Gastroesophageal sphincter (tissue), 4 donors: ENCODE measurements around the gene ESR1. TPM values are rescaled to one million over a fixed set of nuclear protein-coding genes. Genes with fewer than 3 reads are reported as not detected.

ENCODE experiments used
- ATAC-seq: fragments of 150-250 bp; one replicate; pipeline ENCODE4 v1.9.1; 2016; ENCODE audit warnings: mild to moderate bottlenecking, moderate library complexity
- H3K27ac ChIP-seq, 4 donors: fragments of 200-600 bp; sonication (generic) in 3 of 4; 1 replicate in 3 of 4; 2 replicates in 1 of 4; pipeline ENCODE4 v1.5.1; 2016 to 2019
- H3K27me3 ChIP-seq: fragments of 200-600 bp; sonication (generic); one replicate; pipeline ENCODE4 v1.5.1; 2019
- H3K36me3 ChIP-seq, 2 donors: fragments of 200-600 bp; sonication (generic); one replicate each; pipeline ENCODE4 v1.5.1; 2019; ENCODE audit warnings: control low read depth in 1 of 2
- H3K4me1 ChIP-seq, 3 donors: fragments of 200-600 bp; sonication (generic); 1 replicate in 2 of 3; 2 replicates in 1 of 3; pipeline ENCODE4 v1.5.1; 2016 to 2019; ENCODE audit warnings: control low read depth in 2 of 3
- H3K4me3 ChIP-seq, 2 donors: fragments of 200-600 bp; sonication (generic); one replicate each; pipeline ENCODE4 v1.5.1; 2019; ENCODE audit warnings: mild to moderate bottlenecking in 1 of 2, moderate library complexity in 1 of 2
- H3K9me3 ChIP-seq, 3 donors: fragments of 200-600 bp; sonication (generic); one replicate each; pipeline ENCODE4 v1.5.1; 2017 to 2019; ENCODE audit warnings: control low read depth in 2 of 3
- EP300 ChIP-seq: sonication (generic); formaldehyde crosslinking; IDR thresholded peaks from one replicate; pipeline ENCODE4 v1.6.1; 2017; ENCODE audit warnings: antibody characterized with exemption, mild to moderate bottlenecking
- POLR2A ChIP-seq, 2 donors: fragments of 450-650 bp; IDR thresholded peaks; one replicate each; pipeline ENCODE4 v1.6.1; 2017; ENCODE audit warnings: antibody characterized with exemption in 2 of 2, mild to moderate bottlenecking in 2 of 2, moderate library complexity in 1 of 2
- POLR2AphosphoS5 ChIP-seq: sonication (generic); formaldehyde crosslinking; IDR thresholded peaks from one replicate; pipeline ENCODE4 v1.6.1; 2017; ENCODE audit warnings: antibody characterized with exemption
- WGBS, 2 donors: methylation state at CpG; one replicate each; pipeline ENCODE4 v1.1.5; 2018; ENCODE audit warnings: low coverage in 1 of 2; 5-methylcytosine and 5-hydroxymethylcytosine counted together
- total RNA-seq, 4 donors: library from RNA; depleted of rRNA; stranded (reverse); fragments of >200 nt; gene quantifications; one replicate each; pipeline ENCODE4 v1.1.0, GENCODE V29; 2016
- TF ChIP-seq, protein P1 (sequence below), 4 experiments: fragments of 200-600 bp in 2 of 4; fragments of 450-650 bp in 2 of 4; sonication (generic) in 1 of 4; IDR thresholded peaks; one replicate each; pipeline ENCODE4 v1.5.1; 2017 to 2019; ENCODE audit warnings: antibody characterized with exemption in 4 of 4, mild to moderate bottlenecking in 2 of 4, moderate library complexity in 2 of 4

ESR1 gene
- total RNA-seq, 4 donors from 2014 or later, result 0.93 to 2.3 (median 0.97) TPM

DNA sequence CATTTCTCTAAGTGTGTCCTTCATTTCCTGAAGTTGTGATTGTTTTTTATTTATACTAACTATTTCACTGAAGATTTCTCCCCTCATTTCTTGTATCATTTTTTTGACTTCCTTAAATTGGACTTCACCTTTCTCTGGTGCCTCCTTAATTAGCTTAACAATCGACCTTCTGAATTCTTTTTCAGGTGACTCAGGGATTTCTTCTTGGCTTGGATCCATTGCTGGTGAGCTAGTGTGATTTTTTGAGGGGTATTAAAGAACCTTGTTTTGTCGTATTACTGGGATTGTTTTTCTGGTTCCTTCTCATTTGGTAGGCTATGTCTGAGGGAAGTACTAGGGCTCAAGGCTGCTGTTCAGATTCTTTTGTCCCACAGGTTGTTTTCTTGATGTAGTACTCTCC lies 92.8 kb downstream of the ESR1 start:
- H3K9me3 ChIP-seq, result peaks cover 0 to 12% (median 0%) of the 10 kb centered on the region in 3 donors
- 40 to 50% methylated on average over 1 of the region's 2 CpGs for WGBS, 2 donors

DNA sequence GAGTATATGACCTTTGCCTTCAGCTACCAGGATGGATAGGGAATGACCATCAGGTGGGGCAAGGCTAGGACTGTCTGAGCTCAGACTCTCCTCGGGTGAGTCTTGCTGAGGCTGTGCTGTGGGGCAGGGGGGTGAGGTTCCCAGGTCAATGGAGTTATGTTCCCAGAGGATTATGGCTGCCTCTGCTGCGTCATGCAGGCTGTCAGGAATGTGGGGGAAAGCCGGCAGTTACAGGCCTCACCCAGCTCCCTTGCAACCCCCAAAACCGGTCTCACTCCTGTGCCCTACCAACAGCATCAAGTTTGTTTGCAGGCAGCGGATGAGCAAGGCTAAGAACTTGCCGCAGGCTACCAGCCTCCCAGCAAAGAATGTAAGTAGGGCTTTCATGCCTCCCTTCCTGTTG lies 93.5 kb downstream of the ESR1 start:
- TF ChIP-seq, protein P1, sequence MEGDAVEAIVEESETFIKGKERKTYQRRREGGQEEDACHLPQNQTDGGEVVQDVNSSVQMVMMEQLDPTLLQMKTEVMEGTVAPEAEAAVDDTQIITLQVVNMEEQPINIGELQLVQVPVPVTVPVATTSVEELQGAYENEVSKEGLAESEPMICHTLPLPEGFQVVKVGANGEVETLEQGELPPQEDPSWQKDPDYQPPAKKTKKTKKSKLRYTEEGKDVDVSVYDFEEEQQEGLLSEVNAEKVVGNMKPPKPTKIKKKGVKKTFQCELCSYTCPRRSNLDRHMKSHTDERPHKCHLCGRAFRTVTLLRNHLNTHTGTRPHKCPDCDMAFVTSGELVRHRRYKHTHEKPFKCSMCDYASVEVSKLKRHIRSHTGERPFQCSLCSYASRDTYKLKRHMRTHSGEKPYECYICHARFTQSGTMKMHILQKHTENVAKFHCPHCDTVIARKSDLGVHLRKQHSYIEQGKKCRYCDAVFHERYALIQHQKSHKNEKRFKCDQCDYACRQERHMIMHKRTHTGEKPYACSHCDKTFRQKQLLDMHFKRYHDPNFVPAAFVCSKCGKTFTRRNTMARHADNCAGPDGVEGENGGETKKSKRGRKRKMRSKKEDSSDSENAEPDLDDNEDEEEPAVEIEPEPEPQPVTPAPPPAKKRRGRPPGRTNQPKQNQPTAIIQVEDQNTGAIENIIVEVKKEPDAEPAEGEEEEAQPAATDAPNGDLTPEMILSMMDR (IDR thresholded peaks at IDR 0.05), result no peak
- TF ChIP-seq EP300 (no peak), POLR2A (IDR thresholded peaks at IDR 0.05) (no peak), POLR2AphosphoS5 (no peak)
- Histone ChIP-seq H3K36me3 (no peaks in the 10 kb centered on the region), H3K27ac (no peak overlapping the region), H3K4me3 (no peak overlapping the region), H3K27me3 (no peaks in the 10 kb centered on the region), H3K9me3 (peaks cover 0 to 12% (median 0%) of the 10 kb centered on the region in 3 donors), H3K4me1 (no peaks in the 10 kb centered on the region)
- WGBS, 2 donors, result 65 to 100% methylated on average over 1 to 2 of the region's 6 CpGs
- no peak for ATAC-seq

More for the DNA sequence above, 92.8 kb downstream of the ESR1 start:
- Histone ChIP-seq H3K4me3 (no peak overlapping the region), H3K27me3 (no peaks in the 10 kb centered on the region), H3K36me3 (no peaks in the 10 kb centered on the region), H3K4me1 (no peaks in the 10 kb centered on the region), H3K27ac (no peak overlapping the region)
- ATAC-seq, result no peak
- TF ChIP-seq POLR2A (IDR thresholded peaks at IDR 0.05) (no peak), EP300 (no peak), POLR2AphosphoS5 (no peak)
- TF ChIP-seq, protein P1 (IDR thresholded peaks at IDR 0.05), result no peak

DNA sequence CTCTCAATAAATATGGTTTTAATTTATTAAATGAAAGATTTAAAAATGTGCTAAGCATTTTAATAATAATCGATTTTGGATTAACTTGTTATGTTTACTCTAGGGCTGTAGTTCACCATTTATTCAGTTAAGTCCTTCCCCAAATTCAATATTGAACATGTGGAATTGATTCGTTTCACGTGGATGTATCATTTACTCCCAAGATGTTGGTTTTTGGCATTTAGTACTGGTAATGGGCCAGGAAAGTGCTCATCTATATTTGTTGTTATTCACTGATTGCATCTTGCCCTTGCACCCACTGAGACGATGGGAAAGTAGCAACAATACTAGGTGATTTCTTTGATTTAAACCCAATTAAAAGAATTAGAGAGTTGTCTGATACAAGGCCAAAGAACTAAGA lies 97.1 kb downstream of the ESR1 start:
- ATAC-seq, result no peak
- H3K4me3 ChIP-seq, result no peak overlapping the region
- TF ChIP-seq POLR2A (IDR thresholded peaks at IDR 0.05) (no peak), EP300 (no peak), POLR2AphosphoS5 (no peak)
- TF ChIP-seq, protein P1 (IDR thresholded peaks at IDR 0.05), result no peak
- no peak overlapping the region for H3K27ac ChIP-seq
- no peaks in the 10 kb centered on the region for H3K4me1 ChIP-seq
- H3K36me3 ChIP-seq, result no peaks in the 10 kb centered on the region
- H3K27me3 ChIP-seq, result no peaks in the 10 kb centered on the region
- WGBS, 2 donors, result 75 to 79% methylated on average over 3 to 4 of the region's 4 CpGs
- H3K9me3 ChIP-seq, result no peaks in the 10 kb centered on the region

DNA sequence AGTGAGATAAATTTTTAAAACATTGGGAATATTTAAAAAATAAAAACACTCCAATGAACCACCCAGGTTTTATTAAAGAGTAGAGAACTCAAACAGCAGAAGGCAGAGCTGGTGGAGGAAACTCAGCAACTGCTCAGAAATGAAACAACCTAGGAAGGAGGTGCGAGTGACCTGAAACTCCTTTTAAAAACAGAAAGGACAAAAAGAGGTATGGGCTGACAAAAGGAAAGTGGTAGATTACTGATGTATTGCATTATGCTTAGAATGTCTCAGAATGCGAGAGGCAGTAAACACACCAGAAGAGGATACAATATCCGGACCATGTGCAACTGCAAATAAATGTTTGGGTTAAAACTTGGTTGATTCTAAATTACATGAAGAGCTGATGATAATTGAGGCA lies 97.6 kb downstream of the ESR1 start:
- ATAC-seq, result no peak
- Histone ChIP-seq H3K4me3 (no peak overlapping the region), H3K27ac (no peak overlapping the region), H3K9me3 (no peaks in the 10 kb centered on the region), H3K36me3 (no peaks in the 10 kb centered on the region), H3K4me1 (no peaks in the 10 kb centered on the region), H3K27me3 (no peaks in the 10 kb centered on the region)
- TF ChIP-seq POLR2A (IDR thresholded peaks at IDR 0.05), result no peak
- no peak for TF ChIP-seq POLR2AphosphoS5
- no peak for TF ChIP-seq EP300
- TF ChIP-seq, protein P1 (IDR thresholded peaks at IDR 0.05), result no peak
- WGBS, 2 donors, result 81 to 94% methylated on average over 3 of the region's 3 CpGs

DNA sequence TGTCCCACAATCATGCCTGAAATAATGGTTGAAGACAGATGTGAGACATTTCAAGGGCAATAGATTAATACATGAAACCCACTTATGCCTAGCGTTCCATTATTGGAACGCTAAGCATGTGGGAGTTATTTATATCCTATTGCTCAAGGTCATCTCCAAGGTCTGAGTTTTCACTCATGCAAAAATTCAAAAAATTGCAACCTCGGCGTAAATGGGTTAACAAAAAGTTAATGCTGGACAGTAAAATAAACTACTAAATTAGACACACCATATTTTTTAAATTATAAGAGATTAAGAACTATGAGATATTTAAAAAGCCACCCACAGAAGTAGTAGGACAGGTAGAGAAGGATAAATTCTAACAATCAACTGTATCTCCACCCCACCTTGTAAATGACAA lies 98.4 kb downstream of the ESR1 start:
- Histone ChIP-seq H3K36me3 (no peaks in the 10 kb centered on the region), H3K27ac (no peak overlapping the region), H3K4me3 (no peak overlapping the region), H3K27me3 (no peaks in the 10 kb centered on the region), H3K4me1 (no peaks in the 10 kb centered on the region), H3K9me3 (no peaks in the 10 kb centered on the region)
- ATAC-seq, result no peak
- 92 to 100% methylated on average over 3 to 4 of the region's 4 CpGs for WGBS, 2 donors
- no peak for TF ChIP-seq EP300
- TF ChIP-seq, protein P1 (IDR thresholded peaks at IDR 0.05), result no peak
- TF ChIP-seq POLR2AphosphoS5, result no peak
- no peak for TF ChIP-seq POLR2A (IDR thresholded peaks at IDR 0.05)
